H1 (cell line): Measurements from ENCODE around the gene GARIN3. TPM values are rescaled to one million over a fixed set of nuclear protein-coding genes. Genes with fewer than 3 reads are reported as not detected.

Experiments used
- BACH1 ChIP-seq: IDR thresholded peaks from 2 replicates; pipeline ENCODE4 v1.6.1; 2012; ENCODE audit warnings: low read length, improper control_type of control experiment
- BRCA1 ChIP-seq: IDR thresholded peaks from 2 replicates; pipeline ENCODE4 v1.6.1; 2012; ENCODE audit warnings: low read depth, low read length, improper control_type of control experiment
- MAFK ChIP-seq: IDR thresholded peaks from 2 replicates; pipeline ENCODE4 v1.6.1; 2012; ENCODE audit warnings: low read depth, mild to moderate bottlenecking, improper control_type of control experiment, low read length
- RBBP5 ChIP-seq: IDR thresholded peaks from 2 replicates; pipeline ENCODE4 v1.7.1; 2012; ENCODE audit warnings: low read depth, mild to moderate bottlenecking, inconsistent platforms, low read length, moderate library complexity, borderline replicate concordance
- RFX5 ChIP-seq: IDR thresholded peaks from 2 replicates; pipeline ENCODE4 v1.6.1; 2011; ENCODE audit warnings: low read depth, low read length, improper control_type of control experiment, borderline replicate concordance
- SIN3A ChIP-seq, 2 experiments: IDR thresholded peaks in 1 of 2; conservative IDR thresholded peaks in 1 of 2; 2 replicates each; pipeline ENCODE4 v1.6.1; 2011 to 2012; ENCODE audit warnings: low read length in 2 of 2, improper control_type of control experiment in 1 of 2, low read depth in 1 of 2, mild to moderate bottlenecking in 1 of 2
- polyA plus RNA-seq, 7 experiments: library from polyadenylated mRNA; depleted of rRNA in 3 of 7; stranded (reverse) in 5 of 7; unstranded in 2 of 7; fragments of >200 nt in 5 of 7; fragments of 200-250 nt in 2 of 7; gene quantifications; 1 replicate in 5 of 7; 2 replicates in 1 of 7; 4 replicates in 1 of 7; pipeline versions ENCODE4 v1.2.1 to v1.2.3, GENCODE V29; 2011 to 2013; ENCODE audit warnings: missing spikeins in 2 of 7, mixed read lengths in 2 of 7
- total RNA-seq: library from RNA; stranded (reverse); fragmentation: NEBNext Ultra II Directional; extraction: Animal tissue kit (Norgen Biotek cat#: 25700); gene quantifications from 2 replicates; pipeline ENCODE4 v1.2.1, GENCODE V29; 2021

The GARIN3 gene
- total and polyA plus RNA-seq, 2 of the 8 experiments (the other 6 are each of a cell fraction or from before 2014, with no cell fraction given), result not detected

DNA sequence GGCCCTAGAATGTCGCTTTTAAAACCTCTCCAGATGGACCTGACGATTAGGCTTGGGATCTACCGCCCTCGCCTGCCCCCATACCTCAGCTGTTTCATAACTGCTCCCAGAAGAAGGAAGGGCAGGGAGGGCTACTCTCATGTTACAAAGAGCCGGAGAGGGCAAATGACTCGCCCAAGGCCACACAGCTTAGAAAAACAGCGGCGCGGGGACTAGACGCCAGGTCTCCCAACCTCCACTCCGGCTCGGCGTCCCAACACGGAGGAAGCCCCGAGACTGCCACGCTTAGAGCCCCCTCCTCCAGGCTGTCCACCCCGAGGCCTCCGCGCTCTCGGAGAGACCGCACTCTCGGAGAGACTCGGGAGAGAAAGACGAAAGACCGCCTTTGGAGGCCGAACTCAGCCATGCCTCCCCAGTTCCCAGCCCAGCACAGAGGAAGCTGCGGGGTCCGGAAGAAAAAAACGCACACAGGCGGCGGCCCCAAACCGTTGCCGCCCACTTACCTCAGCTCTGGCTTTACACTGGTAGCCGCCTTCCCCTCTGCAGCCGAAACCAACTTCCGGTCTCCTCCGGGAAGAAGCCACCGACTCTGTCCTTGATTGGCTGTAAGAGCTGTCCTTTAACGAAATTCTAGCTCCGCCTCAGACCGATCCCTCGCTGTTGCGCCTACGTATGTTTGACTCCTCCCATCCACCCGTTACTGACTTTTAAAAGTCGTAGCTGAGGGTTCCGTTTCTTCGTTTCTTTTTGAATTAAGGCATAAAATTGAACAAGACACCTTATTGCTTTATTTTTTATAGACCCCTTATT, 23.5 kb downstream of the GARIN3 start, which contains the start of gene MED7 (continued):
- no peak for TF ChIP-seq MAFK
- no peak for TF ChIP-seq RFX5
- TF ChIP-seq BRCA1, result no peak
- no peak for TF ChIP-seq BACH1
- TF ChIP-seq RBBP5, result peak; percentile 55; the same call in 1 of the 2 replicates
- 0 out of 4 replicates have a peak, but pooled peaks of 1 of the 2 experiments have one; percentile 41 for TF ChIP-seq SIN3A (conservative IDR thresholded peaks at IDR 0.05 in 1 of 2, IDR thresholded peaks at IDR 0.05 in 1 of 2; ENCODE audit: low read depth in 1 of 2, low read length in 2 of 2)
